ENCODE results near the gene UPK1A.

GRCh38 chr19:35724560-35724959 is 58.2 kb downstream of the UPK1A start:
- TF ChIP-seq CTCF (IDR thresholded peaks at IDR 0.05) (no peak), POLR2A (IDR thresholded peaks at IDR 0.05) (no peak)

Data from right lobe of liver (tissue), 4 donors.